HG02973 (cell line): Measurements from ENCODE around the gene EIF4G1.
"Not testable (repeated sequence)": the region's sequence is repeated elsewhere in the genome, so short reads cannot be mapped to it uniquely, and the experiment has no call there.

Experiments used
- ATAC-seq: cut with Tn5 transposase; IDR thresholded peaks from one replicate; pipeline ENCODE4 v1.9.1; 2021; ENCODE audit warnings: moderate library complexity; ENCODE audit not compliant: unreplicated experiment

EIF4G1 gene, protein sequence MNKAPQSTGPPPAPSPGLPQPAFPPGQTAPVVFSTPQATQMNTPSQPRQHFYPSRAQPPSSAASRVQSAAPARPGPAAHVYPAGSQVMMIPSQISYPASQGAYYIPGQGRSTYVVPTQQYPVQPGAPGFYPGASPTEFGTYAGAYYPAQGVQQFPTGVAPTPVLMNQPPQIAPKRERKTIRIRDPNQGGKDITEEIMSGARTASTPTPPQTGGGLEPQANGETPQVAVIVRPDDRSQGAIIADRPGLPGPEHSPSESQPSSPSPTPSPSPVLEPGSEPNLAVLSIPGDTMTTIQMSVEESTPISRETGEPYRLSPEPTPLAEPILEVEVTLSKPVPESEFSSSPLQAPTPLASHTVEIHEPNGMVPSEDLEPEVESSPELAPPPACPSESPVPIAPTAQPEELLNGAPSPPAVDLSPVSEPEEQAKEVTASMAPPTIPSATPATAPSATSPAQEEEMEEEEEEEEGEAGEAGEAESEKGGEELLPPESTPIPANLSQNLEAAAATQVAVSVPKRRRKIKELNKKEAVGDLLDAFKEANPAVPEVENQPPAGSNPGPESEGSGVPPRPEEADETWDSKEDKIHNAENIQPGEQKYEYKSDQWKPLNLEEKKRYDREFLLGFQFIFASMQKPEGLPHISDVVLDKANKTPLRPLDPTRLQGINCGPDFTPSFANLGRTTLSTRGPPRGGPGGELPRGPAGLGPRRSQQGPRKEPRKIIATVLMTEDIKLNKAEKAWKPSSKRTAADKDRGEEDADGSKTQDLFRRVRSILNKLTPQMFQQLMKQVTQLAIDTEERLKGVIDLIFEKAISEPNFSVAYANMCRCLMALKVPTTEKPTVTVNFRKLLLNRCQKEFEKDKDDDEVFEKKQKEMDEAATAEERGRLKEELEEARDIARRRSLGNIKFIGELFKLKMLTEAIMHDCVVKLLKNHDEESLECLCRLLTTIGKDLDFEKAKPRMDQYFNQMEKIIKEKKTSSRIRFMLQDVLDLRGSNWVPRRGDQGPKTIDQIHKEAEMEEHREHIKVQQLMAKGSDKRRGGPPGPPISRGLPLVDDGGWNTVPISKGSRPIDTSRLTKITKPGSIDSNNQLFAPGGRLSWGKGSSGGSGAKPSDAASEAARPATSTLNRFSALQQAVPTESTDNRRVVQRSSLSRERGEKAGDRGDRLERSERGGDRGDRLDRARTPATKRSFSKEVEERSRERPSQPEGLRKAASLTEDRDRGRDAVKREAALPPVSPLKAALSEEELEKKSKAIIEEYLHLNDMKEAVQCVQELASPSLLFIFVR (N-terminal part only)

GRCh38 chr3:184314363-184314699 lies at the start of gene EIF4G1:
EIF4G1 (plus strand) TSS chr3:184314606; CDS start chr3:184315797, 1,191 bp downstream.
- ATAC-seq = peak; percentile 78

DNA sequence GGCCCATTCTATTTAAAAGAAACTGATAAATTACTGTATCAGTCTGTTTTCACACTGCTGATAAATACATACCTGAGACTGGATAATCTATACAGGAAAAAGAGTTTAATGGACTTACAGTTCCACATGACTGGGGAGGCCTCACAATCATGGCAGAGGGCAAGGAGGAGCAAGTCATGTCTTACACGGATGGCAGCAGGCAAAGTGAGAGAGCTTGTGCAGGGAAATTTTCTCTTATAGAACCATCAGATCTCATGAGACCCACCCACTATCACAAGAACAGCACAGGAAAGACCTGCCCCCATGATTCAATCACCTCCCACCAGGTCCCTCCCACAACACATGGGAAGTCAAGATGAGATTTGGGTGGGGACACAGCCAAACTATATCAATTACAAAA lies 47.2 kb upstream of the EIF4G1 start:
- ATAC-seq = not testable (repeated sequence)

DNA sequence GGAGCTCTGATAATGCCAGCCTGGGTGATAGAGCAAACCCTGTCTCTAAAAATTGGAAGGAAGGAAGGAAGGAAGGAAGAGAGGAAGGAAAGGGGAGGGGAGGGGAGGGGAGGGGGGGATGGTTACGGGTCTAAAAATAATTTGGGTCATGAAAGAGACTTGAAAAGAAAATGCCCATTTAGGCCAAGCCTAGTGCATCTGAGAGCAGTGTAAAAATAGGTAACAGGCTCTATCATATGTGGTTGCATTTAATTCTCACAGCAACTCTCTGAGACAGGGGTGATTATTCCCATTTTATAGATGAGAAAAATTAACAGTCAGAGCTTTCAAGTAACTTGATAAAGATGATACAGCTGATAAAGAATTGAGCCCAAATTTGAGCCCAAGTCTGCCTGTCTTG lies 42.1 kb upstream of the EIF4G1 start:
- no peak for ATAC-seq

DNA sequence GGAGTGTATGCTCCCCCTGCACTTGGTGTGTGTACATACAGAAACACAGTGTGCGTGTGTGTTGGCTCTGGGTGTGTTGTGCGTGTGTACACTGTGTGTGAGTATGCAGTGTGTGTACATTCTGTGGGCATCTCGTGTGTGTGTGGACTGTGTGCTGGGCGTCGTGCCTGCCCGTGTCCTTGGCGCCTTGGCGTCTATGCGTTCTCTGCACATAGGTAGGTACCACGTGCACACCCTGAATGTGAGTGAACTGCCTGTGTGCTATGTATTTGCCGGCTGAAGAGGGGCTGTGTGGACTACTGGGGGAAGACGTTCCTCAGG lies 39.1 kb upstream of the EIF4G1 start:
- ATAC-seq = no peak

DNA sequence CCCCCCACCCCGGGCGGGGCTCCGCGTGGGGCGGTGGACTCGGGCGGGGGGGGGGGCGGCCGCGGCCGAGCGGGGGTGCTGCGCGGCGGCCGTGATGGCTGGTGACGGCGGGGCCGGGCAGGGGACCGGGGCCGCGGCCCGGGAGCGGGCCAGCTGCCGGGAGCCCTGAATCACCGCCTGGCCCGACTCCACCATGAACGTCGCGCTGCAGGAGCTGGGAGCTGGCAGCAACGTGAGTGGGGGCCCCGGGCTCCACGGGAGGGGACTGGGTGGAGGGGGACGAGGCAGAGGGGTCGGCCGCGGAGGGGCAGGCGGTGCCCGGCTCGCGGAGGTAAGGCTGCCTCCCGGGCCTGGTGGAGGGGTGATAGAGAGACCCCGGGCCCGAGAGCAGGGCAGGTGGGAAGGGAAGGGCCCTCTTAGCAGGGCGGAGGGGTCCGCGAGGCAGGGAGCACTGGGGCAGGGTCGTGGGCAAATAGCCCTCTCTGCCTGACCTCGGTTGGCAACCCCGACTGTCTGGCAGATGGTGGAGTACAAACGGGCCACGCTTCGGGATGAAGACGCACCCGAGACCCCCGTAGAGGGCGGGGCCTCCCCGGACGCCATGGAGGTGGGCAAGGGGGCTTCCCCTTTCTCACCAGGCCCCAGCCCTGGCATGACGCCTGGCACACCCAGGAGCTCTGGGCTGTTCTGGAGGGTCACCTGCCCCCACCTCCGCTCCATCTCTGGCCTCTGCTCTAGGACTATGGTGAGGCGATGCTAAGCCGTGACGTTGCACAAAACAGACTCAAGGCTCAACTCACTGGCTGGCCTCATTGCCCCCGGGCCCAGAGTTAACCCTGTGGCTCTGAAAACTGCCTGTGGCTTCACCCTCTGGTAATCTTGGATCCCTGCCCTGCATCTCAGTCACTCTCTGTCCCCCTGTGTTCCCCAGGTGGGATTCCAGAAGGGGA lies 38.2 kb upstream of the EIF4G1 start, which contains the start of gene ECE2:
ECE2 (plus strand) TSS at position 62 of the 950 bp plus-strand sequence; CDS start at position 194, 132 bp downstream.
- ATAC-seq = no peak

DNA sequence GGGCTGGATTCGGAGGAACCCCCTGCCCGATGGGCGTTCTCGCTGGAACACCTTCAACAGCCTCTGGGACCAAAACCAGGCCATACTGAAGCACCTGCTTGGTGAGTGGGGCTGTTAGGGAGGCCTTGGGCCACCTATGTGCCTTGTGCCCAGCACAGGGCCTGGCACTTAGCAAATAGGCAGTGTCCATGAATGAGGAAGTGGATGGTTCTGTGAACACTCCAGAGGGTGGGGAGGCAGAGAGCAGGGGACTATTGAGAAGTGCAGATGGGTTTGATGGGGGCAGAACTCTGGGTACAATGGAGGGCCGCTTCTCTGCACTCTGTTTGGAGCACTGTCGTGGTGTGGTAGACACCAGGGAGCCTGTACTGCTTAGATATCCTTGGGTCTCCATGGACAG lies 37.0 kb upstream of the EIF4G1 start:
- ATAC-seq = no peak

DNA sequence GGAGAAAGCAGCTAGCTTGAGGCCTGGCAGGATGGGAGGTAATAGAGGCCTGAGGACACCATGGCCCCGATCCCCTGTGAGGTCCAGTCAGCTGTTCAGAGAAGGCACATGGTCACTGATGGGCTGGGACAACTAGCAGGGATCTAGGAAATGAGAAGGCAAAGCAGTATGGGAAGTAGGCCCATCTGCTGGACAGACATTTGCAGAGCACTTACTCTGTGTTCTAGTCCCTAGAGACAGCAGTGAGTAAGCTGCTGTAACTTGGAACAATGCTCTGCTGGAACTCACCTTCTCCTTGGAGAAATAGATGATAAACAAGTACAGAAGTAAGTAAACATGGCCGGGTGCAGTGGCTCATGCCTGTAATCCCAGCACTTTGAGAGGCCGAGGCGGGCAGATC lies 31.5 kb upstream of the EIF4G1 start:
- no peak for ATAC-seq

DNA sequence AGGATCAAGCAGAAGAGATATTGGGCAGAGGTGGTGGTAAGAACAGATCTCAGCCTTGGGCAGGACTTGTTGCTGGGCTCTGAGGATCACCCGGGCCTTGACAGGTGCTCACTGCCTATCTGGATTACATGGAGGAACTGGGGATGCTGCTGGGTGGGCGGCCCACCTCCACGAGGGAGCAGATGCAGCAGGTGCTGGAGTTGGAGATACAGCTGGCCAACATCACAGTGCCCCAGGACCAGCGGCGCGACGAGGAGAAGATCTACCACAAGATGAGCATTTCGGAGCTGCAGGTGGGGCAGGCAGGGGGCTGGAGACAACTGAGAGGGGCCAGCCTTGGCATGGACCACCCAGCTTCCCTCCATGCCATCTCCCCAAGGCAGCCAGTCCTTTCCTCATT lies 30.7 kb upstream of the EIF4G1 start:
- no peak for ATAC-seq

DNA sequence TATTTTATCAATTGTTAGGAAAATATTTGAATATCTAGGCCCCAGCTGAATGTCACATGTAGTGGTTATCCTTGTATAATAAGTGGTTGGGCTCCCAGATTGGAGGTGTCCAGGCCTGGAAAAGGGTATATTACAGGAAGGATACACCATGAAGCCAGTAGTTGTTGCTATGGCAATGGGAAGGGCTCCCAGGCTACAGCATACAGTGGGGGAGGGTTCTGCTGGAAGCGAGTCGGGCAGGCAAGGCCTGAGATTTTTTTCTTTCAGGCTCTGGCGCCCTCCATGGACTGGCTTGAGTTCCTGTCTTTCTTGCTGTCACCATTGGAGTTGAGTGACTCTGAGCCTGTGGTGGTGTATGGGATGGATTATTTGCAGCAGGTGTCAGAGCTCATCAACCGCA lies 29.7 kb upstream of the EIF4G1 start:
- no peak for ATAC-seq

GRCh38 chr3:184289426-184289938 lies 24.9 kb upstream of the EIF4G1 start:
- no peak for ATAC-seq

DNA sequence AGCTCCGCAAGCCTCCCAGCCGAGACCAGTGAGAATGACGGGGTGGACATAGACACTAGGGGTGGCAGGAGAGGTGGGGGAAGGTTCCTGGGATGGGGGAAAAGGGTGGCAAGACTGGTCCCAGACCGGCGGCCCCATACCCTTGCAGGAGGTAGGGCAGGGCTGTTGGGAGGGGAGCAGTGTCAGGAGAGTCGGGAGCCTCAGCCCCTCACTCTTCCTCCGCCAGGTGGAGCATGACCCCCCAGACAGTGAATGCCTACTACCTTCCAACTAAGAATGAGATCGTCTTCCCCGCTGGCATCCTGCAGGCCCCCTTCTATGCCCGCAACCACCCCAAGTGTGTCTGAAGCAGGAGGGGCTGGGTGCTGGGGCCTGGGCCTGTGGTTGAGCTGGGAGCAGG lies 24.1 kb upstream of the EIF4G1 start:
- no peak for ATAC-seq

GRCh38 chr3:184291044-184291737 lies 23.2 kb upstream of the EIF4G1 start:
- ATAC-seq = no peak

DNA sequence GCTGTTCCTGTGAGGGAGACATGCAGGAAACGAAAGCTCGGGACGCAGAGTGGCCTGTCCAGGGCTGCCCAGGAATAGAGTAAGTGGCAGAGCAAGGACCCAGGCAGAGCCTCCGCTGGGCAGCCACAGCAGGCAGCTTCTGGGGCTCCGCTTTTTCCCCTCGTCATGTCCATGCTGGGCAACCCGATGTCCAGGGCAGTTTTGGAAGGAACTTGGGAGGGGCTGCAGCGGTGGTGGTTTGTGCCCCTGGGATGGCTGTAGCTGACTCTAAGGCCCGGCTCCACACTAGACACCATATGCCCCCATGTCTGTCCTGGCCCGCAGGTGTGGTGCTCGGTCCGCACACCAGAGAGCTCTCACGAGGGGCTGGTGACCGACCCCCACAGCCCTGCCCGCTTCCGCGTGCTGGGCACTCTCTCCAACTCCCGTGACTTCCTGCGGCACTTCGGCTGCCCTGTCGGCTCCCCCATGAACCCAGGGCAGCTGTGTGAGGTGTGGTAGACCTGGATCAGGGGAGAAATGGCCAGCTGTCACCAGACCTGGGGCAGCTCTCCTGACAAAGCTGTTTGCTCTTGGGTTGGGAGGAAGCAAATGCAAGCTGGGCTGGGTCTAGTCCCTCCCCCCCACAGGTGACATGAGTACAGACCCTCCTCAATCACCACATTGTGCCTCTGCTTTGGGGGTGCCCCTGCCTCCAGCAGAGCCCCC lies 22.5 kb upstream of the EIF4G1 start:
- ATAC-seq = no peak

- ATAC-seq = no peak
These were observed 18.6 kb upstream of the EIF4G1 start for GRCh38 chr3:184295771-184296170.

DNA sequence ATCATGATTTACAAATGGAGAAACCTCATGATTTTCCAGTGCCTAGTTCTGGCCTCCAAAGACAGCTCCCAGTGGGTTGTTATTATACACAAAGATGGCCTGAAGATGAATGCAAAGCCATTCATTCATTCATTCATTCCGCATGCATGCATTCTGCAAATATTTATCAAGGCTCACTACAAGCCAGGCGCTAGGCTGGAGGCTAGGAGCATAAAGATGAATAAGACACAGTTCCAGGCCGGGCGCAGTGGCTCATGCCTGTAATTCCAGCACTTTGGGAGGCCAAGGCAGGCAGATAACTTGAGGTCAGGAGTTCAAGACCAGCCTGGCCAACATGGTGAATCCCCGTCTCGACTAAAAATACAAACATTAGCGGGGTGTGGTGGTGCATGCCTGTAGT lies 17.8 kb upstream of the EIF4G1 start:
- ATAC-seq = no peak

GRCh38 chr3:184298759-184299487 lies 15.5 kb upstream of the EIF4G1 start, which contains the start of gene PSMD2:
PSMD2 (plus strand) TSS chr3:184299241; CDS start chr3:184299267, 26 bp downstream.
- peak; percentile 91 for ATAC-seq

- no peak for ATAC-seq
These were observed 14.7 kb upstream of the EIF4G1 start for GRCh38 chr3:184299488-184300377.
